B cell (primary cell): ENCODE measurements around the gene KRT74. TPM values are rescaled to one million over a fixed set of nuclear protein-coding genes. Genes with fewer than 3 reads are reported as not detected.

Experiments used
- ATAC-seq: fragments of 200-7000 bp; cut with Tn5 transposase; one replicate; pipeline ENCODE4 v1.10.0; 2021; ENCODE audit warnings: low read depth, mild to moderate bottlenecking, moderate number of reproducible peaks, moderate library complexity
- CTCF ChIA-PET: fragments of 350-600 bp; sonication (Branson Sonifier 250); formaldehyde crosslinking; loops from one replicate; lab custom pipeline; 2021; ENCODE audit warnings: antibody characterized with exemption, inconsistent platforms; lab: Charles Lee
- POLR2A ChIA-PET: fragments of 350-600 bp; sonication (Branson Sonifier 250); formaldehyde crosslinking; loops from one replicate; lab custom pipeline; 2021; ENCODE audit warnings: antibody characterized with exemption; lab: Charles Lee
- DNase-seq: peaks from one replicate; pipeline ENCODE4 v3.0.0; 2013
- H2AFZ ChIP-seq: 2 replicates; pipeline ENCODE4 v1.6.1; 2012; ENCODE audit warnings: mild to moderate bottlenecking, low read depth, low read length; ENCODE audit not compliant: insufficient read depth, poor library complexity, severe bottlenecking
- H3K27ac ChIP-seq, 2 donors: 1 replicate in 1 of 2; 2 replicates in 1 of 2; pipeline ENCODE4 v1.5.1; 2012 to 2013; ENCODE audit warnings: low read length in 2 of 2, mild to moderate bottlenecking in 2 of 2, moderate library complexity in 1 of 2
- H3K27me3 ChIP-seq, 4 experiments: fragments of 200-600 bp in 1 of 4; sonication (generic) in 1 of 4; replicated peaks in 1 of 4; 1 replicate in 2 of 4; 2 replicates in 2 of 4; pipeline versions ENCODE4 v1.6.1 to v1.7.0; 2013 to 2016; ENCODE audit warnings: low read length in 3 of 4, mild to moderate bottlenecking in 2 of 4, mixed read lengths in 1 of 4, moderate library complexity in 1 of 4; ENCODE audit not compliant: insufficient read depth in 4 of 4, control insufficient read depth in 3 of 4; ENCODE audit errors: control extremely low read depth in 1 of 4
- H3K36me3 ChIP-seq, 2 experiments: replicated peaks in 1 of 2; 1 replicate in 1 of 2; 2 replicates in 1 of 2; pipeline versions ENCODE4 v1.6.1 to v1.7.1; 2013; ENCODE audit warnings: low read length in 1 of 2; ENCODE audit not compliant: insufficient read depth in 2 of 2, control insufficient read depth in 1 of 2; ENCODE audit errors: control extremely low read depth in 1 of 2, extremely low read depth in 1 of 2
- H3K4me1 ChIP-seq, 2 donors: fragments of 200-600 bp in 1 of 2; sonication (generic) in 1 of 2; 1 replicate in 1 of 2; 2 replicates in 1 of 2; pipeline versions ENCODE4 v1.5.1 to v1.6.1; 2013 to 2017; ENCODE audit warnings: low read length in 2 of 2; ENCODE audit not compliant: control insufficient read depth in 2 of 2, insufficient read depth in 2 of 2
- H3K4me2 ChIP-seq: replicated peaks from 2 replicates; pipeline ENCODE3; 2012; ENCODE audit warnings: mild to moderate bottlenecking, low read depth, low read length; ENCODE audit not compliant: poor library complexity, severe bottlenecking
- H3K4me3 ChIP-seq, 5 experiments: fragments of 200-600 bp in 1 of 5; sonication (generic) in 1 of 5; 1 replicate in 3 of 5; 2 replicates in 2 of 5; pipeline versions ENCODE4 v1.5.1 to v1.7.0; 2011 to 2016; ENCODE audit warnings: low read length in 4 of 5, mild to moderate bottlenecking in 4 of 5, low read depth in 2 of 5, control low read depth in 1 of 5, moderate library complexity in 1 of 5; ENCODE audit not compliant: insufficient read depth in 1 of 5; ENCODE audit errors: control extremely low read depth in 1 of 5, extremely low read depth in 1 of 5
- H3K79me2 ChIP-seq: fragments of 200-600 bp; sonication (generic); one replicate; pipeline ENCODE4 v1.6.0; 2016; ENCODE audit warnings: low read length; ENCODE audit not compliant: control insufficient read depth, insufficient read depth
- H3K9ac ChIP-seq: fragments of 200-600 bp; sonication (generic); 2 replicates; pipeline ENCODE4 v1.6.1; 2017; ENCODE audit warnings: mild to moderate bottlenecking, low read length, moderate library complexity
- H3K9me3 ChIP-seq, 3 donors: one replicate each; pipeline versions ENCODE4 v1.6.1 to v1.7.1; 2013; ENCODE audit warnings: low read length in 2 of 3; ENCODE audit not compliant: control insufficient read depth in 2 of 3, insufficient read depth in 1 of 3; ENCODE audit errors: control extremely low read depth in 1 of 3
- H4K20me1 ChIP-seq: 2 replicates; pipeline ENCODE4 v1.6.0; 2012; ENCODE audit warnings: mild to moderate bottlenecking, low read length; ENCODE audit not compliant: insufficient read depth, control insufficient read depth, poor library complexity, severe bottlenecking
- H3K27ac Mint-ChIP-seq: one replicate; pipeline ENCODE4 v1.8.0; 2021; ENCODE audit warnings: mixed read lengths
- H3K27me3 Mint-ChIP-seq: one replicate; pipeline ENCODE4 v1.8.0; 2021; ENCODE audit warnings: mixed read lengths
- H3K4me1 Mint-ChIP-seq: one replicate; pipeline ENCODE4 v1.8.0; 2021; ENCODE audit warnings: mixed read lengths
- H3K4me3 Mint-ChIP-seq: one replicate; pipeline ENCODE4 v1.8.0; 2021; ENCODE audit warnings: mixed read lengths
- H3K9me3 Mint-ChIP-seq: one replicate; pipeline ENCODE4 v1.8.0; 2022; ENCODE audit warnings: mixed read lengths; ENCODE audit not compliant: insufficient read depth
- EZH2 ChIP-seq: IDR thresholded peaks from 2 replicates; pipeline ENCODE4 v1.6.1; 2012; ENCODE audit warnings: borderline replicate concordance, low read depth, mild to moderate bottlenecking, moderate library complexity, low read length; ENCODE audit not compliant: insufficient read depth, poor library complexity, severe bottlenecking
- WGBS: methylation state at CpG from one replicate; pipeline ENCODE4 v1.1.5; 2013; ENCODE audit warnings: missing lambda C conversion rate; ENCODE audit not compliant: insufficient coverage; 5-methylcytosine and 5-hydroxymethylcytosine counted together
- intact Hi-C: fragments of 100-400 bp; cut with micrococcal nuclease; formaldehyde crosslinking; loops from one replicate; pipeline ENCODE4 v1.10.0; 2022
- polyA plus RNA-seq: library from polyadenylated mRNA; depleted of rRNA; stranded (reverse); fragments of >200 nt; gene quantifications from 2 replicates; pipeline ENCODE4 v1.2.3, GENCODE V29; 2012
- total RNA-seq, 2 donors: library from RNA; stranded (reverse); fragments of 120-200 nt in 1 of 2; gene quantifications; 1 replicate in 1 of 2; 2 replicates in 1 of 2; pipeline versions ENCODE4 v1.2.3 to v1.2.4, GENCODE V29; 2013 to 2022
- TF ChIP-seq, protein P1 (sequence below): fragments of 200-600 bp; IDR thresholded peaks from one replicate; pipeline ENCODE4 v1.8.0; 2022; ENCODE audit warnings: antibody characterized with exemption, mild to moderate bottlenecking

Gene KRT74
- total and polyA plus RNA-seq, 2 donors (not counting 1 experiment from before 2014, with no cell fraction given), result not detected

- ATAC-seq (no peak), DNase-seq (no peak)
Observed at GRCh38 chr12:52612431-52613383, 39.1 kb upstream of the KRT74 start.

More at GRCh38 chr12:52612431-52613383, 39.1 kb upstream of the KRT74 start:
- TF ChIP-seq, protein P1, sequence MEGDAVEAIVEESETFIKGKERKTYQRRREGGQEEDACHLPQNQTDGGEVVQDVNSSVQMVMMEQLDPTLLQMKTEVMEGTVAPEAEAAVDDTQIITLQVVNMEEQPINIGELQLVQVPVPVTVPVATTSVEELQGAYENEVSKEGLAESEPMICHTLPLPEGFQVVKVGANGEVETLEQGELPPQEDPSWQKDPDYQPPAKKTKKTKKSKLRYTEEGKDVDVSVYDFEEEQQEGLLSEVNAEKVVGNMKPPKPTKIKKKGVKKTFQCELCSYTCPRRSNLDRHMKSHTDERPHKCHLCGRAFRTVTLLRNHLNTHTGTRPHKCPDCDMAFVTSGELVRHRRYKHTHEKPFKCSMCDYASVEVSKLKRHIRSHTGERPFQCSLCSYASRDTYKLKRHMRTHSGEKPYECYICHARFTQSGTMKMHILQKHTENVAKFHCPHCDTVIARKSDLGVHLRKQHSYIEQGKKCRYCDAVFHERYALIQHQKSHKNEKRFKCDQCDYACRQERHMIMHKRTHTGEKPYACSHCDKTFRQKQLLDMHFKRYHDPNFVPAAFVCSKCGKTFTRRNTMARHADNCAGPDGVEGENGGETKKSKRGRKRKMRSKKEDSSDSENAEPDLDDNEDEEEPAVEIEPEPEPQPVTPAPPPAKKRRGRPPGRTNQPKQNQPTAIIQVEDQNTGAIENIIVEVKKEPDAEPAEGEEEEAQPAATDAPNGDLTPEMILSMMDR, result no peak
- TF ChIP-seq EZH2, result no peak
- Histone ChIP-seq H2AFZ (no peak overlapping the region), H3K27me3 (peaks cover 0 to 3% (median 0%) of the 10 kb centered on the region in 4 experiments), H3K4me3 (no peak overlapping the region), H3K9me3 (peaks cover 0 to 2% (median 0%) of the 10 kb centered on the region in 3 donors), H4K20me1 (no peaks in the 10 kb centered on the region), H3K36me3 (no peaks in the 10 kb centered on the region), H3K27ac (no peak overlapping the region), H3K4me2 (no peak overlapping the region), H3K79me2 (no peaks in the 10 kb centered on the region), H3K9ac (no peak overlapping the region), H3K4me1 (no peaks in the 10 kb centered on the region)
- no peaks in the 10 kb centered on the region for H3K4me1 Mint-ChIP-seq
- H3K4me3 Mint-ChIP-seq, result no peak overlapping the region
- ChIA-PET CTCF (interaction anchor here (0.9 kb wide), 1 partner anchor 10 kb away, joined by 3 read pairs; no protein-coding TSS in a partner anchor), POLR2A (no interaction called here)
- WGBS, result 91% methylated on average over 3 of the region's 5 CpGs
- H3K9me3 Mint-ChIP-seq, result no peaks in the 10 kb centered on the region
- H3K27ac Mint-ChIP-seq, result no peak overlapping the region
- H3K27me3 Mint-ChIP-seq, result peaks cover 43% of the 10 kb centered on the region
- intact Hi-C loops, result no loop called here
